Measurements from ENCODE around the gene SURF1.
A peak's percentile ranks its signal among the peaks of the same experiment; 100 is the strongest.

The SURF1 gene

DNA sequence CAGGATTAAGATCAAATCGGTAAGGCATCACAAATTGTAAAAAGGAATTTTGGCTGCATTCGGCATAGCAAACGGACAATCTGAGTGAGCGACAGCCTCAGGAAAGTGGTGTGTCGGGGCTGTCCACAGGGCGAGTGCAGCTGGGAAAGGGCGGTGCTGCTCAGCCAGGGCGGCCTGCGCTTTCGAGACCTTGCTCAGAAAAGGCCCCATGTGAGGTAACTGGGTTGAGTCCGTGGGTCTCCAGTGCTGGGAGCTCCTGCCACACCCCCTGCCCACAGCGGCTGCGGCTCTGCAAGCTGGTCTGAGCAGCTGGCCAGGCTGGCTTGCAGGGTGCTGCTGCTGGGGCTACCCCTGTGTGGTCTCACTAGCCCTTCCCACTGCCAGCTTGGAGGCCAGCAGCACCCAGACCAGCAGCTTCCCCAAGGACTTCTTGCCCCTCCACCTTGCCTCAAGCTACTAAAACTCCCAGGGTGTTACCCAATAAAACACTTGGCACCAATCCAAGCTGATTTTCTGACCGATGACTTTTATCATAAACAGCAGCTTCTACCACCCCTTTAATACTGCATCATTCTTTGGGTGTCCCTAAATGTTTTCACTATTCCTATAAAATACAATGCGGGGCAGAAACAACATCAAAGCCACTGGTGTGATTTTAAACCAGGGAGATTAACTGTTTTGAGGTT, 6.2 kb upstream of the SURF1 start:
- no peak for DNase-seq (ENCODE audit: low read depth in 2 of 2)

DNA sequence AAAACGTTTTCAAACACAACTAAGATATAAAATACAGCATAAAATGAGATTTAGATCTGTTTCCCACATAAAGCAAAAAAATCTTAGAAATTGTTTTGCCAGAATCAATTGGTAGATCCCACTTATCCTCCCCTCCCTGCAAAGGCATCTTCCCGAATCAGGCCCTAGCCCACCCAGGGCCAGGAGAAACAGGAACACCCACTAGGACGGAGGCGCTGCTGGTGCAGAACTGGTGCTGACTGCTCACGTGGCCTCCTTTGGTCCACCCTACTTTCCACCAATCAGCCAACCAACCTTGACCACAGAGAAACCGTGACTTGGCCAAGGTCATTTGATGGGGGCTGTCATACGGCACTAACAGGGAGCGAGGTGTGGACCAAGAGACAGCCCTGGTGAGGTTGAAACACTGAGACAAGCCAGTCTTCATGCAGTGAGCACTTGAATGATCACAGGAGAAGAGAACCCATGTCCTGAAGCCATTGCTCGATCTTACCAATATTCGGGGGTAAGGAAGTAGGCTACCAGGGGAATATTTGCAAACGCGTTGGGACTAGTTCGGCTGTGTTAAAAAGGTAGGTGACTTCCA, 5.3 kb upstream of the SURF1 start:
- DNase-seq (ENCODE audit: low read depth in 2 of 2), result no peak

DNA sequence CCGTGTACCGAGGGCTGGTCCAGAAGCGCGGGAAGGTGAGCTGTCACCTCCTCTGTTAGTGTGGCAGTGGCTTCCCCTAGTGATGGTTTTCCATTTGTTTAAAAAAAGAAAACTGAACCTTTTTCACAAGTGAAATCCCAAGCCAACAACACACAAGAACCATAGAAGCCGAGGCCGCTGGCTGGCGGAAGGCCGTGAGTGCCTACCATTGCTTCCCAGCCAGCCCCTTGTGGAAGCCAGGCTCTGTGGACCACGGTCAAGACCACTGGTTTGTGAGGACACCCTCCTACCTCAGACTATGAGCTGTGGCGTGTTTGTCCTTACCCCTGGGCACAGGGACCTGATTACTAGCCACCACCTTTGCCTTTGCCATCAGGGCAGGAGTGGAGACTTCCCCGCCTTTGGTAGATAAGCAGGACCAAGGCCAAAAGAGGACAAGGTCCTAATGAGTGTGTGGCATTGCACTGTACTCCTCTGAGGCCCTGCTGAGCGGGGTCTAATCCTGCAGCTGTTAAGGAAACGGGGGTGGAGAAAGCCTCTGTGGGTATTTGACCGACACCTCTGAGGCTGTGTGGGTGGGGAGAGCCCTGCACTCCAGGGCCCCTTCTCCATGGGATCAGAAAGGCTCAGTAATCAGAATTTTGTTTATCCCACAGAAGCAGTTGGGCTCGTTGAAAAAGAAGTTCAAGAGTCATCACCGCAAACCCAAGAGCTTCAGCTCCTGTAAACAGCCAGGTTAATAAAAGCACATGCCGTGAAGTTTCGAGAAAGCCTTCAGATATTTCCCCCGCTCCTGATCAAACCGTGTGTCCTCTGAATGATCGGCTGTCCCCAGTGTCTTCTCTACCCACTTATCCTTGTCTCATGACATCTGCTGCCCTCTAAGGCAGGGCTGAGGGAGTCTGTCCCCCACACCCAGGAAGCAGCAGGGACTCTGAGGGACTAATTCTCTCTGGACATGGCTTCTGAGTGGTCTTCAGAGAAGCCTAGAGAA, 4.4 kb upstream of the SURF1 start:
- DNase-seq (ENCODE audit: low read depth in 2 of 2), result no peak

DNA sequence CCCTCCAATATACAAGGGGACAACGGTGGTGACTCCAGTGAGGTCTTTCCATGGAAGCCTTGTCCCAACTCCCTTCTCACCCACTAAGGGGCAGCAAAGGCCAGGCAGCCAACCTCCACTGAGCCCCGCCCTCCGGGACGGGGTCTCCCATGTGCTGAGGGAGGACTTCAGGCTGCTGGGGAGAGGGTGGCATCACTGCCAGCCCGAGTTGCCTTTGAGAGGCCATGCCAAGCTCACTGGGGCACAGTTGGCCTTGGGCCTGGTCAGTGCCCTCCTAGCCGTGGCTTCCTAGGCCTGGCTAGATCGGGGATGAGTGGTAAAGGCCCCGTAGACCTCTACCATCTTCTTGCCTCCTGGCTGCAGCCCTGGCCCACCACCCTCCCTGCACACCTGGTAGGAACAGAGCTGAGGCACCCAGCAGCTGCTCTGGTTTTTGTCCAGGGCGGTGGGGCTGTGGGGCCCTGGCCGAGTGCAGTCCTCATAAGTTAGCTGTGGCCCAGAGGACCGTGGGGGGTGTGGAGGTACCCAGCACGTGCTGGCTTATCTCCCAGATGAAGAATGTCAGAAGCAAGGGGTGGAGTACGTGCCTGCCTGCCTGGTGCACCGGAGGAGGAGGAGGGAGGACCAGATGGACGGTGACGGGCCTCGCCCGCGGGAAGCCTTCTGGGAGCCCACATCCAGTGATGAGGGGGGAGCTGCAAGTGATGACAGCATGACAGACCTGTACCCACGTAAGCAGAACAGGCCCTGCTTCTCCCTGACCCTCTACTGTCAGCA, 3.3 kb upstream of the SURF1 start:
- DNase-seq (ENCODE audit: low read depth in 2 of 2), result no peak

DNA sequence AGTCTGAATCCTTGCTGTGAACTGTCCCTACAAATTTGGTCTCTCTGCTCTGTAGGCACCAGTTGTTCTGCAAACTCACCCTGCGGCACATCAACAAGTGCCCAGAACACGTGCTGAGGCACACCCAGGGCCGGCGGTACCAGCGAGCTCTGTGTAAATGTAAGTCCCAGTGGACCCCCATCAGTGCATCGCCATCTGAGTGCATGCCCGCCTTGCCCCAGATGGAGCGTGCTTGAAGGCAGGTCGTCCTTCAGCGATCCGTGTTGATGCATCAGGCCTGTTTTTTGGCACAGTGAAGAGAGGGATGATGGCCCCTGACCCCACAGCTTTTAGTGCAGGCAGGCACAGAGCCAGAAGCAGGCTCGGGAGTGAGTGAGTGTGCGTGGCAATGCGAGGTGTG, 1.4 kb upstream of the SURF1 start:
- DNase-seq (ENCODE audit: low read depth in 2 of 2), result no peak

DNA sequence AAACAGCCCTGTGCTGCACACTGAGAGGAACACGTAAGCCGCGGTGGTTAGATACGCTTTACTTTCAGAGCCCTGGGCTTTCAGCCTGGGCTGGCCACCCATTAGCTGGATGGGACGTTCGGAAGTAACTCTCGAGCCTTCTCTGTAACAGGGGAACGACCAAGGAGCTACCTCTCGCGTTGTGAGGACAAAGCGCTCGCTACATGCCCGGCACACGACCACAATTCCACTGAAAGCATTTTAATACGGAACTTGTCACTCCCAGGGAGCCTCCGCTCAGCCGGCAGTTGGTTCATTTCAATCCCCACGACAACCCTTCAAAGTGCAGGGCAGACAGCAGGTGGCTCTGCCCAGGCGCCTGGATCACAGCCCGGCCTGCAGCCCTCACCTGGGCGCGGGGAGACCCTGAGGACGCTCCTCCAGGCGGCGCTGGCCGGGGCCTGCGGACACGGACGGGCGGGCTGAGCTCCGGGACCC, 368 bp downstream of the SURF1 start:
- no peak for DNase-seq (ENCODE audit: low read depth in 2 of 2)

DNA sequence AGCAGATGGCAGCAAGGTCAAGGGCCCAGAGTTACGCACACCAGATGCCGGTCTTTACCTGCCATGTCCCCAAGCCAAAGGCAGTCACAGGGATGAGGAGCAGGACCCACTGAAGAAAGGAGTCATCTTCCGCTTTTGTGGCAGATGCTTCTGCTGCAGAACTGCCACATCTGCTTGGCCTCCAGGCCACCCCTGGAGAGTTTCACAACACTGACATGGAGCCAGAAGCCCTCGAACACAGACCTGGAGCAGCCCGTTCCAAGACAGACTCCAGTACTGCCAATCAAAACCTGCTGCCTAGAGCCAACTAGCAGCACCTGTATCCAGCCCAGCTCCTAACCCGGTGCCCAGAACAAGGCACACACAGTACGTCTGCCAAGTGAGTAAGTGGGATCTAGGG, 1.5 kb downstream of the SURF1 start:
- no peak for DNase-seq (ENCODE audit: low read depth in 2 of 2)

DNA sequence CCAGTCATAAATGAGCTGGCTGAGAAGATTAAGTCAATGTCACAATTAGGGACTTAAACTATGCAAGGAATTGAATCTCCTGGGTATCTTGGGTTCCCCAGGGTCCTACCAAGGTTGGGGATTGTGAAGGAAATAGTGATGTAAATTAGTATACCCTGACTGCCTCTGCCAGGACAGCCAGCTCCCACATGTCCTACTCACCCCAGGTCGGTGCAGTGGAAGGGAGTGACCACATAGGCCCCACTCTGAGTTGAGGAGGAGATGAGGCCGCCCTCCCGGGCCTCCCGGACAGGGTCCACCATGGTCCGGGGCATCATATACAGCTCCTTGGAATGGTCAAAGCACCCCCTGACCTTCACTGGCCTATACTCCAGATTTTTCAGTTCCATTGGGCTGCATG, 2.7 kb downstream of the SURF1 start:
- no peak for DNase-seq (ENCODE audit: low read depth in 2 of 2)

DNA sequence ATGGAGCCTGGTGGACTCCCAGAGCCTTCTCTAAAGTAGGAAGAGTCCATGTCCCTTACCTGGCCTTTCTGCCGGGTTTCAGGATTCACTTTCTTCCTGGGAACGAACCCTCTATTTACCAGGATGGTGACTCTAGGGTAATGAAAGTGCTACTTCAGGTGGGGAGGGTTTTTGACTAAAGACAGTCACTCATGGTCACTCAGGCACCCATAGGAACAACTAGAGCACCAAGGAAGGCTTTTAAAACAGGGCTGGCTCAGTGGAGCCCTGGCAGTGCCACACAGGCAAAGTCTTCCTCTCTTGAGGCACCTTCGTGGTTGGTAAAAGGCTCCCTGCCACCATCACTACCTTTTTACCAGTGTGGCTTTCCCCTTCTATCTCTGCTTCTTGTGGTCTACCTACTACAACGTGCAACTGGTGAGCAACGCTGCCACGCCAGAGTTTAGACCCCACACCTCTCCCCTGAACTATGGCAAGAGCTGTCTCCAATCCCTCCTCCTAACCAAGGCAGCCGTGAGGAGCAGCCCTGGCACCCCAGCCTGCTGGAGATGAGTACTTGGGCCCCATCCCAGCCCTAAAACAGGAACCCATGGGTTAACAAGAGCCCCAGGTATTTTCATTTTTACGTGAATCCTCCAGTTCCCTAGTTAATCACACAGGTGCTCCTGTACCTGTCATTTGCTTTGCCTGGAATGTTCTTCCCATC, 3.5 kb downstream of the SURF1 start:
- DNase-seq (ENCODE audit: low read depth in 2 of 2), result no peak

DNA sequence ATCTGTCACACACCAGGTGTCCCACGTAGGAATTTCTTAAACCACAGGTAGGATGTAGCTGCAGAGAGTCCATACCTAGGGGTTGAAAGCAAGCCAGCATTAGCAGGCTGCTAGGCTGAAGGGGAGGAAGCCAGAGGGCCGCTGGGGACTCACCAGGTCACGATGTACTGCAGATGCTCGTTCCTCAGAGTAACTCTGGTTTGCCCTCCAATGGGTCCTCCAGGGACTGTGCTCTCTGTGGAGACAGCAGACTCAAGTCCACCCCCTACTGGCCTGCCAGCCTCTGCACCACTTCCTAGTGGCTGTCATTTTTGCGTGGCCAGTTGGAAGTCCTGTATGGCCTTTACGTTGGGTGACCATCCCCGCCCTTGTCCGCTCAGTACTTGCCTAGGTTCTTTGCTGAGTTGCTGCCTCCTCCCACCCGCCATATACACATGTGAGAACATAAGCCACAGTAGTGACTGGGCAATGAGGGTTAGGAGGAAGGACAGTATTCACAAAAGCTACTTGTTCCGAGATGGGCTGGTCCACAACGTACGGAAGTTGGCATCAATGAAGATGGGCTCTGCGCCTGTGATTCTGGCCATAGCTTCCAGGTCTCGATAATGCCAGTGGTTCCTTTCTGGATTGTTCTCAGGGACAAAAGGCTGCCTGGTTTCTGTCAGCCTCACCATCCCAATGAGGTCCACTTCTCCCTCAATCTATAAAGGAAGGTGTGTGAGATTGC, 4.2 kb downstream of the SURF1 start:
- no peak for DNase-seq (ENCODE audit: low read depth in 2 of 2)

DNA sequence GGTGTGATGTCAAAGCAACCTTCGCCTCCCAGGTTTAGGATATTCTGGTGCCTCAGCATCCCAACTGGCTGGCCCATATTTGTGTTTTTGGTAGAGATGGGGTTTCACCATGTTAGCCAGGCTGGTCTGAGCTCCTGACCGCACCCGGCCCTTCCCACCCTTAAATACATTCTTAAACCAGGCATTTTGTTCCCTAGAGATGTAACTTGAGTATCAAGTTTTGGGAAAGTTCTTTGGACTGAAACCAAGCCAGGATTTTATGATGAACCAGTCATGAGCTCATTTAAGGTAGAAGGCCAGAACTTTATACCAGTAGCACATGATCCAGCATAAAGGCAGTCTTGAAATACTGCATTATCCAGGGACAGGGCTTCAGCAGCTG, 4.8 kb downstream of the SURF1 start:
- no peak for DNase-seq (ENCODE audit: low read depth in 2 of 2)

DNA sequence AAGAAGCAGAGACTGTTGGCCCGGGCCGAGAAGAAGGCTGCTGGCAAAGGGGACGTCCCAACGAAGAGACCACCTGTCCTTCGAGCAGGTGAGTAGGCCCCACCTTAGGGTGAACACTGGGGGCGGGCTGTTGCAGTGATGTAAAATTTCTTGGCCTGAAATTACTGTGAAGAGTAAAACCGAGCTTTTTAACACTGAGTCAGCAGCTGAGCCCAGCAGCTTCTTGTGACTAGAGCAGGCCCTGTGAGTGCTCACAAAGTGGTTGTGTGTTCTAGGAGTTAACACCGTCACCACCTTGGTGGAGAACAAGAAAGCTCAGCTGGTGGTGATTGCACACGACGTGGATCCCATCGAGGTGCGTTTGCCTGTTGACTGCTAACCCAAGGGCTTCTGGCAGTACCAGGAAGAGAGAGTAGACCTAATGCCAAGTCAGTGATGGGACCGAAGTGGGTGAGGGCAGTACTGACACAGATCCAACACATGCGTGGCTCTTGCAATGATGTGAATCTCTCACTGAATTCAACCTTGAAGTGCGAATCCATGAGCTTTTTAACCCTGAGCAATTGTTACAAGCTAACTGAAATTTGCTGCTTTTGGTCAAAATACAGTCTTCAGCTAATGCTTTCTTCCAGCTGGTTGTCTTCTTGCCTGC, 6.2 kb downstream of the SURF1 start:
- DNase-seq (ENCODE audit: low read depth in 2 of 2), result no peak

DNA sequence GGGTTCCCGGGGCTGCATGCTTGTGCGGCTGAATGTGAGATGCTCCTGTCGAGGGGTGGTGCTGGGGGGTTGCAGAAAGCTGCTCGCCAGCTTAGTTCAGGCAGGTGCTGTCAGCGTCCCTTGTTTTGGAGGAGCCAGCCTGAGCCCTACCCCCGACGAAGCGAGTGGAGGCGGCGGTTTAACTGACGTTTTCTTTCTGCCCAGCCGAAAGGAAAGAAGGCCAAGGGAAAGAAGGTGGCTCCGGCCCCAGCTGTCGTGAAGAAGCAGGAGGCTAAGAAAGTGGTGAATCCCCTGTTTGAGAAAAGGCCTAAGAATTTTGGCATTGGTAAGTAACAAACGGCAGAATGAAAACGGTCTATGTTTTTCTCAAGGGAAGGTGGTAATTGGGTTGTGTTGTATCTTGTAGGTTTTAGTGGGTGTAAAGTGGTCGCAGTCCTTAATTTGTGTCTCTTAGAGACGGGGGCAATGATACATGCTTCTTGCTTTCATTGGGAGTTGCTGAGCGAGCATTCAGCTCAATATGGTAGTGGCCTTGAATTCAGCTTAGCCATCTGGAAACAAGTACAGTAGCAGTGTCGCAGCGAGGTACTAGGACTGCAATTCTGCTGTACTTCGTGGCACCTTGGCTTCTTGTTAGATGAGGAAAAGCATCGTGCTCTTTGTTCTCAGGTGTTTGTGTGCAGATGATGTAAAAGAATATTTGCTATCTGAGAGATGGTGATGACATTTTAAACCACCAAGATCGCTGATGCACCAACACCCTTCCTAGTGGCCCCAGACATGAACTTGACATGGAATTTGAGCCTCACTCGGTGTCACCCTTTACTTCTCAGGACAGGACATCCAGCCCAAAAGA, 7.3 kb downstream of the SURF1 start:
- no peak for DNase-seq (ENCODE audit: low read depth in 2 of 2)

DNA sequence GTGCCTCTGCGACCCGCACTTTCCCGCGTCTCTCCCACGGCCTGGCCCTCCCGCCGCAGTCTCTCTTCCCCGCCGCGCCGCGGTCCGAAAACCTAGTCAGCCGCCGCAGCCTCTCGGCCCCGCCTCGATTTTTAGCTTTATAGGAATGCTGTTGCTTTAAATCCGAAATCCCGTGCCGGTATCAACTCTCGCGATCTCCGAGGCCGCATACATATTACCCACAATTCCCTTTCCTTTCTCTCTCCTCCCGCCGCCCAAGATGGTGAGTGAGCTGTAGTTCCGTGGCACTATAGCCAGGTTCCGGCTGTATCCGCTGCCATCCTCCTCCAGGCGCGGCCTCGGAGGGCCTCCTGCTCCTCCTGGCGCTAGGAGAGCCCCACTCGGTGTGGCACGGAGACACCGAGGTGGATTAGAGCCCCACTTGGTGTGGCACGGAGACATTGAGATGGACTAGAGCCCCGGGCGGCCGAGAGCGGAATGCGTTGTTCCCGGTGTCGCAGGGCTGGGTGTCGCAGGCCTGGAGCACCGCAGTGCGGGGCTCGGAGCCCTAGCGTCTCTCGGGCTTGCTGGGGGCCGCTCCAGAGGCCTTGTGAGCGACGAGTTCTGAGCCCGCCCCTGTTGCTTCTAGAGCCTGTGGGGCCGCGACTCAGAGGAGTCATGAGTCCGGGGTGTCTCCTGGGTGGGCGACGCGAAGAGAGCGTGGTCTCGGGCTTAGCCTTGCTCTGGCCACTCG, 8.1 kb downstream of the SURF1 start, which contains the start of the genes MED22 and RPL7A:
TSS of gene MED22 (minus strand) at position 147 of the 733 bp plus-strand sequence. CDS start 1,469 bp downstream, outside the sequence.
TSS of gene RPL7A (plus strand) at position 234 of the 733 bp plus-strand sequence. CDS start at position 260, 26 bp downstream.
- DNase-seq (ENCODE audit: low read depth in 2 of 2), result peak; percentile 86 to 91

DNA sequence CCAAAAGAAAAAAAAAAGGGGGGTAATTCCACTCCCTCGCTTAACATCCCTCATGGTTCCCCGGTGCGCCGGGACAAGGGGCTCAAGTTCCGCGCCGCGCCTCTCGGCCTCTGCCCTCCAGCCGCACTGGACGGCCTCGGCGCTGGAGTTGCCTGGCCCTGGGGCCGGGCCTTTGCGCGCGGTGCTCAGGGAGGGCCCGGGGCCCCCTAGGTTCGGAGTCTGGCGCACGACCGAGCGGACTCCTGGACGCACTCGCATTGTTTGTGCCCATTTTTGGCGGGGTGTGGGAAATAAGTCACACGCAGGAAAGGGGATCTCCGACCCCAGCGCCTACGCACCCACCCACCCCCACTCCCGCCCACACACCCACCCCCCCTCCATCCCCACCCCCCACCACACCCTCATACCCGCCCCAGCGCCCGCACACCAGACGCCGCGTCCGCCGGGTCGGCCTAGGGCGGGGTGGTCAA, 8.7 kb downstream of the SURF1 start:
- DNase-seq (ENCODE audit: low read depth in 2 of 2), result no peak

DNA sequence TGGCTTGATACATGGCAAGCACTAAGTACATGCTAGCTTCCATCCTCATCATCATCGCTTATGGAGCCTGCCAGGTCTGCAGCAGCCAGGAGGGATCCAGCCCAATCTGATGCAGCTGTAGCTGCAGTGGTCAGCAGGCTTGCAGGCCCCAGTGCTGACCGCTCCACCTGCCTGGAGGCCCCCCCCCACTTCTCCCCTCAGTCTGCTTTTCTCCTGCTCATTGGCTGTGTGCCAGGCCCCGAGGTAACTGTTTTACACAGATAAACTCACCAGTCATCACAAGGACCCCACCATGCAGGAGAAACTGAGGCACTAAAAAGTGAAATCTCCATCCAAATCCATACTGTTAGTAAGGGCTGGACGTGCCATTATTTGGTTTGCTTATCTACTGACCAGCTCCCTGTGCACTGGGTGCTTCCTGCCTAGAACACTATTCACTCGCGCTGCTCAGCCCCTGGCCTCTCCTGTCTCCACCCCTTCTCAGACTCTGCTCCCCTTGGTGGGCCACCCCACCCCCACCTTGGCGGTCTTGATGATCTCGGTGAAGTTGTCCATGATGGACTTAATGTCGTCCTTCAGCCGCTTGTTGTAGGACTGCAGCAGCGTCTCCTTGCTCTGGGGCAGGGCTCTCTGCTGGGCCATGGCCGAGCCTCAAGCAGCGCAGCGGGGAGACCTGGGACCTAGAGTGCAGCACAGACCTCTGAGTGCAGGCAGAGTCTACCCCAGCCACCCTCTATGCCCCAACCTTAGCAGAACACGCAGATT, 10.1 kb downstream of the SURF1 start:
- DNase-seq (ENCODE audit: low read depth in 2 of 2), result no peak

DNA sequence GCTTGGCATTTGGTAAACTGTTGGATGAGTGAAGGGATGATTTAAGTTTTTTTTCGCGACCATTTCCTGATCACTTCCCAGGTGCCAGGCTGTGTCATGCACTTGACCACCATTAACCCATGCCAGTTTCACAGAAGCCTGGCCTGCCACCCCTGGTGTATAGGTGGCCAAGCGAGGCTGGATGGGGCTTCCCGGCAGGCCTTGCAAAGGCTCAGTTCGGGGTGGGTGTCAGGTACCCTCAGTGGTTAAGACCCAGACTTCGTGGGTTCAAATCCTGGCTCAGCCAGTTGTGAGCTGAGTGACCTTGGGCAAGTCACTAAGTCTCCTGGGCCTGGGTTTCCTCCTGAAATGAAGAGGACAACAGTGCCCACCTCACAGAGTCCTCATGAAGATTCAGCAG, 10.7 kb downstream of the SURF1 start:
- no peak for DNase-seq (ENCODE audit: low read depth in 2 of 2)
